Mucosa of rectum (tissue), 2 donors: ENCODE data around the gene ALS2.

Experiments
- H3K27ac ChIP-seq, 2 donors: one replicate each; pipeline ENCODE4 v1.7.0; 2013; ENCODE audit warnings: inconsistent platforms in 2 of 2, low read depth in 2 of 2, low read length in 2 of 2
- H3K27me3 ChIP-seq, 2 donors: one replicate each; pipeline ENCODE4 v1.7.0; 2013; ENCODE audit warnings: low read length in 2 of 2; ENCODE audit not compliant: control insufficient read depth in 2 of 2, insufficient read depth in 2 of 2
- H3K36me3 ChIP-seq, 2 donors: one replicate each; pipeline ENCODE4 v1.7.0; 2013; ENCODE audit warnings: low read length in 2 of 2; ENCODE audit not compliant: control insufficient read depth in 2 of 2, insufficient read depth in 2 of 2
- H3K4me1 ChIP-seq, 2 donors: one replicate each; pipeline ENCODE4 v1.7.0; 2013; ENCODE audit warnings: low read length in 2 of 2, mild to moderate bottlenecking in 1 of 2; ENCODE audit not compliant: control insufficient read depth in 2 of 2, insufficient read depth in 2 of 2
- H3K4me3 ChIP-seq, 2 donors: one replicate each; pipeline ENCODE4 v1.7.0; 2013; ENCODE audit warnings: low read length in 2 of 2
- H3K9ac ChIP-seq, 2 donors: one replicate each; pipeline ENCODE4 v1.7.0; 2013; ENCODE audit warnings: low read length in 2 of 2, low read depth in 1 of 2, mild to moderate bottlenecking in 1 of 2
- H3K9me3 ChIP-seq, 2 donors: one replicate each; pipeline ENCODE4 v1.7.0; 2013; ENCODE audit warnings: low read length in 2 of 2; ENCODE audit not compliant: control insufficient read depth in 2 of 2
- donor health status: healthy.
- donor health status: Normal muscosa, but diverticular disease.

The ALS2 gene

GRCh38 chr2:201698588-201699226 lies 82.0 kb downstream of the ALS2 start, which contains the start of gene MPP4:
TSS of gene MPP4 (minus strand) at chr2:201698644. CDS start at chr2:201693954, 4,690 bp downstream.
- H3K4me1 ChIP-seq: no peaks in the 10 kb centered on the region
- H3K27ac ChIP-seq: no peak within 1 kb of the TSS
- H3K9ac ChIP-seq: no peak within 1 kb of the TSS
- H3K9me3 ChIP-seq: no peaks in the 10 kb centered on the region
- no peaks in the 10 kb centered on the region for H3K27me3 ChIP-seq
- H3K4me3 ChIP-seq: no peak within 1 kb of the TSS
- peaks cover 0 to 4% of the 10 kb centered on the region in 2 donors for H3K36me3 ChIP-seq

- no peak overlapping the region for H3K27ac ChIP-seq
Observed at GRCh38 chr2:201697899-201698298, 82.8 kb downstream of the ALS2 start.

DNA sequence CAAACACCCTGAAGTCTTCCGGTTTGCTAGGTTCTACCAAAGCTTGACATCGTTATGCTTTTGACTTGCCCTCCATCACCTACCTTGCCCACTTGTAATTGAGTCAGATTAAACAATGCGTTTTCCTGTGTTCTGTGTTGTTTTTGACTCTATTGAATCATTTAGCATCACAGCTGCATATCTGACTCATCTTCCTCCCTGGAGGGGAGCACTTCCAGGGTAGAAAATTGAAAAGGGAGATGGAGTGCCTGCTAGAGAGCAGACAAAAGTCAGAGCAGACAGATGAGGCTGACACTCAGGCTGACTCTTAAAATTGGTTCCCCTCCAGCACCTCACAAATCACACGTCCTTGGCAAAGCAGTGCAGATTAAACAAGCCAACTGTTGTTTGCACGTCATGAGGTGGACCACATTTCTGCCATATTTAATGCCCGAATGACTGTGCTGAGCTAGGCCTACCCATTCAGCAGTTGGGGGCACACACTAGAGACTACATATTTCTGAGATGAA lies 84.5 kb downstream of the ALS2 start:
- Histone ChIP-seq H3K36me3 (peaks cover 0 to 4% of the 10 kb centered on the region in 2 donors), H3K27me3 (no peaks in the 10 kb centered on the region), H3K9ac (no peak overlapping the region), H3K9me3 (no peaks in the 10 kb centered on the region), H3K4me1 (no peaks in the 10 kb centered on the region), H3K27ac (no peak overlapping the region), H3K4me3 (no peak overlapping the region)

More at GRCh38 chr2:201697899-201698298, 82.8 kb downstream of the ALS2 start:
- H3K4me3 ChIP-seq: no peak overlapping the region
- H3K9ac ChIP-seq: no peak overlapping the region
- no peaks in the 10 kb centered on the region for H3K9me3 ChIP-seq
- peaks cover 0 to 4% of the 10 kb centered on the region in 2 donors for H3K36me3 ChIP-seq
- H3K27me3 ChIP-seq: no peaks in the 10 kb centered on the region
- no peaks in the 10 kb centered on the region for H3K4me1 ChIP-seq

GRCh38 chr2:201685156-201685555 lies 95.6 kb downstream of the ALS2 start:
- H3K27ac ChIP-seq: no peak overlapping the region
- no peak overlapping the region for H3K4me3 ChIP-seq
- no peaks in the 10 kb centered on the region for H3K9me3 ChIP-seq
- H3K9ac ChIP-seq: no peak overlapping the region
- peaks cover 0 to 2% of the 10 kb centered on the region in 2 donors for H3K27me3 ChIP-seq
- no peaks in the 10 kb centered on the region for H3K36me3 ChIP-seq
- no peaks in the 10 kb centered on the region for H3K4me1 ChIP-seq

- H3K9ac ChIP-seq: no peak overlapping the region
- H3K4me1 ChIP-seq: no peaks in the 10 kb centered on the region
- peaks cover 0 to 2% of the 10 kb centered on the region in 2 donors for H3K27me3 ChIP-seq
- H3K36me3 ChIP-seq: no peaks in the 10 kb centered on the region
- no peak overlapping the region for H3K4me3 ChIP-seq
- H3K9me3 ChIP-seq: no peaks in the 10 kb centered on the region
- H3K27ac ChIP-seq: no peak overlapping the region
Observed at GRCh38 chr2:201680743-201681142, 100.0 kb downstream of the ALS2 start.

GRCh38 chr2:201678401-201678800 lies 102.3 kb downstream of the ALS2 start:
- H3K36me3 ChIP-seq: no peaks in the 10 kb centered on the region
- no peaks in the 10 kb centered on the region for H3K4me1 ChIP-seq
- no peak overlapping the region for H3K4me3 ChIP-seq
- H3K27ac ChIP-seq: no peak overlapping the region
- H3K9me3 ChIP-seq: no peaks in the 10 kb centered on the region
- H3K27me3 ChIP-seq: peaks cover 0 to 2% of the 10 kb centered on the region in 2 donors
- H3K9ac ChIP-seq: no peak overlapping the region

GRCh38 chr2:201675454-201675853 lies 105.3 kb downstream of the ALS2 start:
- H3K27me3 ChIP-seq: no peaks in the 10 kb centered on the region
- H3K9me3 ChIP-seq: no peaks in the 10 kb centered on the region
- H3K4me1 ChIP-seq: no peaks in the 10 kb centered on the region
- no peaks in the 10 kb centered on the region for H3K36me3 ChIP-seq
- no peak overlapping the region for H3K4me3 ChIP-seq
- H3K27ac ChIP-seq: no peak overlapping the region
- H3K9ac ChIP-seq: no peak overlapping the region

DNA sequence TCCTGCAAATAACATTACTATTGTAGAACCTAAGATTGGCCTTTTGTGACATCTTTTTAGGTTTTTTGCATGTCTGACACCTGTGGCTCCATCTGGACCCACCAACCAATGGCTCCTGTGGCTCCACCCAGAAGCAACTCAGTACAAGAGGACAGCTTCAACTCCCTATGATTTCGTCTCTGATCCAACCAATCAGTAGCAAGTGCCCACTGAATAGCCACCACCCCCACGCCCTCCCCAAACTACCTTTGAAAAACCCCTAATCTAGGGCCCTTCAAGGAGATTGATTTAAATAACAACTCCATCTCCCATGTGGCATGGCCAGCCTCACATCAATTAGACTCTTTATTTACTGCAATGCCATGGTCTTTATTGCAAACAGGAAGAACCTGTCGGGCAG lies 105.9 kb downstream of the ALS2 start:
- Histone ChIP-seq H3K36me3 (no peaks in the 10 kb centered on the region), H3K27me3 (no peaks in the 10 kb centered on the region)

DNA sequence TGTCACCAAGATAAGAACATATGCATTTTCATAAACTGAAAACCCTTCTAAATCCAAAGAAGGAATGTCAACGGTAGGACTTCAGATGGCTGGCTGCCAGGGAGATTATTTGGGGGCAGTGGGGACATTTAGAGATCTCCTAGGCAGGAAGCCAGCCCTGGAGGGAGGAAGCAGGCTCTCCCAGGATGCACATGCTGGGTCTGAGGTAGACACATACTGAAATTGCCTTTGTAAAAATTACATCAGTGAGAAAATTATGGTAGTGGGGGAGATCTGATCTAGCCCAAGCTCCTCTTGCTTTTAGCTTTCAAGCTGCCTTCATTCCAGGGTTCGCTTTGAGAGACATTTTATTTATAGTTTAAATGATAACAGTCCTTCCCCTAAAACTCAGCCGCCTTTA lies 106.4 kb downstream of the ALS2 start:
- H3K4me1 ChIP-seq: no peaks in the 10 kb centered on the region
- H3K36me3 ChIP-seq: no peaks in the 10 kb centered on the region
- no peak overlapping the region for H3K27ac ChIP-seq
- no peaks in the 10 kb centered on the region for H3K27me3 ChIP-seq
- H3K4me3 ChIP-seq: no peak overlapping the region
- no peaks in the 10 kb centered on the region for H3K9me3 ChIP-seq
- no peak overlapping the region for H3K9ac ChIP-seq

More for the DNA sequence above, 105.9 kb downstream of the ALS2 start:
- H3K27ac ChIP-seq: no peak overlapping the region
- no peaks in the 10 kb centered on the region for H3K4me1 ChIP-seq
- no peak overlapping the region for H3K4me3 ChIP-seq
- no peaks in the 10 kb centered on the region for H3K9me3 ChIP-seq
- H3K9ac ChIP-seq: no peak overlapping the region

- Histone ChIP-seq H3K9me3 (no peaks in the 10 kb centered on the region), H3K9ac (no peak overlapping the region), H3K27me3 (no peaks in the 10 kb centered on the region), H3K4me3 (no peak overlapping the region), H3K27ac (no peak overlapping the region), H3K36me3 (no peaks in the 10 kb centered on the region), H3K4me1 (no peaks in the 10 kb centered on the region)
Observed at GRCh38 chr2:201673546-201673945, 107.2 kb downstream of the ALS2 start.
